GM18870 (cell line): ENCODE data around the gene SDR39U1.

ENCODE experiments used
- ATAC-seq: cut with Tn5 transposase; IDR thresholded peaks from one replicate; pipeline ENCODE4 v1.9.1; 2021; ENCODE audit warnings: moderate library complexity; ENCODE audit not compliant: unreplicated experiment

Gene SDR39U1

DNA sequence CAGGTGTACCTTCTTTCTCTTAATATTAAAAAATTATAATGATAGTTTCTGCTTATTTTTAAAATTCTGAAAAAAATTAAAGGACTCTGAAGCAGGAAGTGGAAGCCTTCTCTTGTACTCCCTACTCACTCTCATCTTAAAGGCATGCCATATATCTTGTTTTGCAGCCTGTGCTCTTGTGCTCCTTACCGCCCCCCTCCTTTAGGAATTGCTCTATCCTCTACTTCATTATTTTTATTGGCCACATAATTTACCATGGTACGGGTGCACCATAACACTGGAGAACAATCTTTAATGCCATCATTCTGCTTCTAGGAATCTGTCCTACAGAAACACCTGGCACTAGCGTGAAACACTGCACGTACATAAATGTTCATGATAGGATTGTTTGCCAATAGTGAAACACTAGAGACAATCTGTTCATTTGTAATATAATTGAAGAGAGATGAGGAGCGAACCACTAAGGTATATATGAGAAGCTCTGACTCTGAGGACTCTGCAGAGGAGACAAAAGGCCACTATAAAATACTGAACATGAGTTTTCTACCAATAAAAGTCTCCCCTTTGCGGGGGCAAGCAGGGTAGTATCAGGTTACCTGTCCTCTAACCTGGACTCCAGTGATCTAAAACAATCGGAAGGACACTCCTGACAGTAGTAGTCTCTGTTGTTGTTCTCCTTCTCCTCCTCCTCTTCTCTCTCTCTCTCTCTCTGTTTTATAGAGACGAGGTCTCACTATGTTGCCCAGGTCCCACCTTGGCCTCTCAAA is 50.1 kb downstream of the SDR39U1 start:
- no peak for ATAC-seq

DNA sequence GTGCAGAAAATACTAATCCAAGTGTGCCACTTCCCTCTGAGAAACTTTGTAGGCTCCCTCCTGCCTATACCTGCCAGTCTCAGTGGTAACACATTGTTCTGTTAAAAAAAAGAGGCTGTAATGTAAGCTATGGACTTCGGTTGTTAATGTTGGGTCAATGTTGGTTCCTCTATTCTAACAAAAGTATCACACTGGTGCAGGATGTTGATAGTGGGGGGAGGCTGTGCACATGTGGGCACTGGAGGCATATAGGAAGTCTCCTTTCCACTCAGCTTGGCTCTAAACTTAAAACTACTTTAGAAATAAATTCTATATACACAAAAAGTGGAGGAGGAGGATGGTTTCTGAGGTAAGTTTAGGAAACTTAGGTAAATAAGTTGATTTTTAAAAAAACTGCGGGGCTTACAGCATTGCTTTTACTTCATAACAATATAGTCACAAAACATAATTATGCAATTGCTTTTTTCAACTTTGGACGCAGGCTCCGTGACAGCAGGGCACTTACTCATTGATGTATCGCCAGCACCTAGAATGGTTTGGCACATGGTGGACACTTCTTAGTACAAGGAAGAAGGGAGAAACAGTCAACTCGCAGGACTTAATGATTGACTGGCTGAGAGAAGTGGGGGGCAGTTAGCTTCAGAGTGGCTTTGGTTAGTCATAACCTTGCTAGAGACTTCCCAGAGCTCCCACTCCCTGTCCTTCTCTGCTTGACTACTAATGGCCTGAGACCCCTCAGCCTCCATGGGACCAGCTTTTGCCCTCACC is 51.7 kb downstream of the SDR39U1 start:
- no peak for ATAC-seq
